H1 (cell line): ENCODE results near the gene DNAAF5. TPM values are rescaled to one million over a fixed set of nuclear protein-coding genes. Genes with fewer than 3 reads are reported as not detected.

Experiments used
- CTCF ChIA-PET: fragments of 300-600 bp; sonication (Branson Sonifier 250); formaldehyde crosslinking; loops from one replicate; lab custom pipeline; 2021; ENCODE audit not compliant: partially characterized antibody; lab: Charles Lee
- POLR2A ChIA-PET: fragments of 300-600 bp; sonication (Branson Sonifier 250); formaldehyde crosslinking; loops from one replicate; lab custom pipeline; 2021; ENCODE audit warnings: inconsistent platforms; ENCODE audit not compliant: partially characterized antibody; lab: Charles Lee
- DNase-seq, 2 experiments: peaks; one replicate each; pipeline versions ENCODE4 v3.0.0 to v3.0.0-alpha.2; 2010 to 2022; ENCODE audit warnings: low spot score in 2 of 2, low read depth in 1 of 2, mixed read lengths in 1 of 2
- FAIRE-seq: peaks from 2 replicates; lab custom pipeline; 2011; peaks lifted over from hg19 to GRCh38; lab: Jason Lieb, UNC
- H2AFZ ChIP-seq: 2 replicates; pipeline ENCODE4 v1.8.1; 2012; ENCODE audit warnings: low read length, inconsistent platforms
- H2AK5ac ChIP-seq: 2 replicates; pipeline ENCODE4 v1.6.1; 2013; ENCODE audit warnings: low read depth, low read length
- H2BK120ac ChIP-seq: replicated peaks from 2 replicates; pipeline ENCODE3; 2013; ENCODE audit warnings: low read depth, low read length, inconsistent platforms
- H2BK12ac ChIP-seq: 2 replicates; pipeline ENCODE4 v1.6.1; 2013; ENCODE audit warnings: low read depth, low read length
- H2BK15ac ChIP-seq: 2 replicates; pipeline ENCODE4 v1.6.1; 2013; ENCODE audit warnings: low read length
- H2BK20ac ChIP-seq: 2 replicates; pipeline ENCODE4 v1.6.1; 2013; ENCODE audit warnings: low read length
- H2BK5ac ChIP-seq: 2 replicates; pipeline ENCODE4 v1.6.1; 2013; ENCODE audit warnings: low read depth, low read length
- H3K14ac ChIP-seq: 2 replicates; pipeline ENCODE4 v1.6.1; 2013; ENCODE audit warnings: inconsistent platforms; ENCODE audit not compliant: insufficient read length
- H3K18ac ChIP-seq: 2 replicates; pipeline ENCODE4 v1.6.1; 2013; ENCODE audit warnings: low read length; ENCODE audit errors: extremely low read depth
- H3K23ac ChIP-seq: 2 replicates; pipeline ENCODE4 v1.6.1; 2013; ENCODE audit warnings: inconsistent platforms; ENCODE audit not compliant: insufficient read length
- H3K23me2 ChIP-seq: 2 replicates; pipeline ENCODE4 v1.6.1; 2013; ENCODE audit warnings: low read depth, low read length
- H3K27ac ChIP-seq: 2 replicates; pipeline ENCODE4 v1.6.1; 2011; ENCODE audit warnings: low read depth, low read length, inconsistent platforms
- H3K27me3 ChIP-seq, 4 experiments: replicated peaks in 1 of 4; 1 replicate in 1 of 4; 2 replicates in 3 of 4; pipeline versions ENCODE4 v1.6.1 to v1.8.1; 2011 to 2013; ENCODE audit warnings: low read length in 3 of 4, mild to moderate bottlenecking in 3 of 4, inconsistent platforms in 2 of 4, mixed read lengths in 2 of 4, moderate library complexity in 1 of 4; ENCODE audit not compliant: control insufficient read depth in 3 of 4, insufficient read depth in 3 of 4; ENCODE audit errors: extremely low read depth in 1 of 4
- H3K36me3 ChIP-seq, 4 experiments: 2 replicates each; pipeline versions ENCODE4 v1.6.1 to v1.8.1; 2011 to 2013; ENCODE audit warnings: mild to moderate bottlenecking in 4 of 4, low read length in 3 of 4, moderate library complexity in 2 of 4, control low read depth in 1 of 4, inconsistent platforms in 1 of 4; ENCODE audit not compliant: insufficient read depth in 4 of 4, control insufficient read depth in 2 of 4
- H3K4ac ChIP-seq: replicated peaks from 2 replicates; pipeline ENCODE3; 2013; ENCODE audit warnings: low read length, low read depth, mixed read lengths, inconsistent platforms; ENCODE audit not compliant: insufficient read length
- H3K4me1 ChIP-seq, 4 experiments: replicated peaks in 1 of 4; 1 replicate in 1 of 4; 2 replicates in 3 of 4; pipeline versions ENCODE4 v1.6.1 to v1.8.1; 2011 to 2013; ENCODE audit warnings: low read length in 3 of 4, inconsistent platforms in 2 of 4, mixed read lengths in 1 of 4; ENCODE audit not compliant: insufficient read depth in 4 of 4, control insufficient read depth in 3 of 4
- H3K4me2 ChIP-seq, 2 experiments: 2 replicates each; pipeline versions ENCODE4 v1.6.1 to v1.8.1; 2011 to 2013; ENCODE audit warnings: low read depth in 2 of 2, low read length in 2 of 2, control low read depth in 1 of 2, inconsistent platforms in 1 of 2, mild to moderate bottlenecking in 1 of 2; ENCODE audit not compliant: insufficient read depth in 1 of 2
- H3K4me3 ChIP-seq, 4 experiments: fragments of 200-600, 300-600 bp in 1 of 4; sonication (generic), shearing (Covaris generic), sonication (Bioruptor Twin) in 1 of 4; 2 replicates each; pipeline versions ENCODE4 v1.5.1 to v1.8.1; 2011 to 2016; ENCODE audit warnings: low read length in 4 of 4, low read depth in 3 of 4, control low read depth in 2 of 4, inconsistent platforms in 2 of 4, mild to moderate bottlenecking in 2 of 4, mixed read lengths in 1 of 4, moderate library complexity in 1 of 4; ENCODE audit not compliant: insufficient read depth in 2 of 4; ENCODE audit errors: extremely low read depth in 1 of 4
- H3K56ac ChIP-seq: replicated peaks from 2 replicates; pipeline ENCODE3; 2013; ENCODE audit warnings: low read depth, mild to moderate bottlenecking, mixed read lengths, low read length, inconsistent platforms; ENCODE audit not compliant: insufficient read length
- H3K79me1 ChIP-seq: 2 replicates; pipeline ENCODE4 v1.6.1; 2013; ENCODE audit warnings: low read depth, low read length, control low read depth
- H3K79me2 ChIP-seq, 2 experiments: 2 replicates each; pipeline versions ENCODE4 v1.6.1 to v1.8.1; 2012 to 2013; ENCODE audit warnings: low read length in 2 of 2, mild to moderate bottlenecking in 2 of 2, inconsistent platforms in 1 of 2; ENCODE audit not compliant: insufficient read depth in 2 of 2, control insufficient read depth in 1 of 2
- H3K9ac ChIP-seq, 4 experiments: replicated peaks in 1 of 4; 1 replicate in 1 of 4; 2 replicates in 3 of 4; pipeline versions ENCODE4 v1.6.1 to v1.8.1; 2011 to 2013; ENCODE audit warnings: low read depth in 3 of 4, low read length in 3 of 4, control low read depth in 2 of 4, mild to moderate bottlenecking in 2 of 4, moderate library complexity in 2 of 4, inconsistent platforms in 1 of 4; ENCODE audit errors: extremely low read depth in 1 of 4
- H3K9me3 ChIP-seq, 2 experiments: 2 replicates each; pipeline versions ENCODE4 v1.6.1 to v1.8.1; 2012 to 2013; ENCODE audit warnings: mild to moderate bottlenecking in 2 of 2, moderate library complexity in 2 of 2, control low read depth in 1 of 2, inconsistent platforms in 1 of 2, low read depth in 1 of 2, low read length in 1 of 2, mixed read lengths in 1 of 2; ENCODE audit not compliant: insufficient read depth in 2 of 2
- H4K20me1 ChIP-seq, 2 experiments: replicated peaks in 1 of 2; 2 replicates each; pipeline versions ENCODE3 to v1.8.1; 2011 to 2013; ENCODE audit warnings: inconsistent platforms in 2 of 2, low read length in 2 of 2, mild to moderate bottlenecking in 1 of 2; ENCODE audit not compliant: insufficient read depth in 2 of 2, control insufficient read depth in 1 of 2
- H4K5ac ChIP-seq: 2 replicates; pipeline ENCODE4 v1.6.1; 2013; ENCODE audit warnings: low read length, low read depth, mixed read lengths, inconsistent platforms; ENCODE audit not compliant: insufficient read length
- H4K8ac ChIP-seq: 2 replicates; pipeline ENCODE4 v1.8.0; 2013; ENCODE audit warnings: mild to moderate bottlenecking, moderate library complexity, low read length, inconsistent platforms; ENCODE audit not compliant: insufficient read depth; ENCODE audit errors: extremely low read depth
- H4K91ac ChIP-seq: replicated peaks from 2 replicates; pipeline ENCODE3; 2013; ENCODE audit warnings: low read length, mixed read lengths, inconsistent platforms; ENCODE audit not compliant: insufficient read length
- CHD2 ChIP-seq: IDR thresholded peaks from 2 replicates; pipeline ENCODE4 v1.6.1; 2012; ENCODE audit warnings: low read length, improper control_type of control experiment
- EZH2 ChIP-seq: fragments of 200-600 bp; sonication (generic); IDR thresholded peaks from 2 replicates; pipeline ENCODE4 v1.7.1; 2012; ENCODE audit warnings: low read depth, mild to moderate bottlenecking, moderate library complexity, low read length, inconsistent platforms; ENCODE audit not compliant: severe bottlenecking
- HDAC2 ChIP-seq, 2 experiments: fragments of 300-600 bp in 1 of 2; sonication (generic) in 1 of 2; IDR thresholded peaks; 2 replicates each; pipeline ENCODE4 v1.6.1; 2011 to 2012; ENCODE audit warnings: low read depth in 2 of 2, low read length in 2 of 2, mild to moderate bottlenecking in 2 of 2, moderate library complexity in 2 of 2, borderline replicate concordance in 1 of 2, inconsistent platforms in 1 of 2
- NANOG ChIP-seq: IDR thresholded peaks from 2 replicates; pipeline ENCODE4 v1.6.1; 2011; ENCODE audit warnings: low read length, low read depth, mild to moderate bottlenecking, inconsistent platforms; ENCODE audit not compliant: insufficient read depth, poor library complexity, severe bottlenecking
- YY1 ChIP-seq: IDR thresholded peaks from 2 replicates; pipeline ENCODE4 v1.6.1; 2011; ENCODE audit warnings: low read depth, mild to moderate bottlenecking, low read length
- WGBS, 2 experiments: shearing (Covaris generic) in 1 of 2; methylation state at CpG; one replicate each; pipeline versions ENCODE4 v1.1.6 to v1.1.7; 2013 to 2015; ENCODE audit warnings: low lambda C conversion rate in 2 of 2, mixed read lengths in 2 of 2, inconsistent platforms in 1 of 2, low coverage in 1 of 2, missing lambda C conversion rate in 1 of 2; ENCODE audit not compliant: insufficient replicate concordance in 2 of 2, insufficient coverage in 1 of 2, insufficient read length in 1 of 2; ENCODE audit errors: extremely low coverage in 1 of 2, missing lambda C conversion rate in 1 of 2; 5-methylcytosine and 5-hydroxymethylcytosine counted together
- polyA plus RNA-seq, 7 experiments: library from polyadenylated mRNA; depleted of rRNA in 3 of 7; stranded (reverse) in 5 of 7; unstranded in 2 of 7; fragments of >200 nt in 5 of 7; fragments of 200-250 nt in 2 of 7; gene quantifications; 1 replicate in 5 of 7; 2 replicates in 1 of 7; 4 replicates in 1 of 7; pipeline versions ENCODE4 v1.2.1 to v1.2.3, GENCODE V29; 2011 to 2013; ENCODE audit warnings: missing spikeins in 2 of 7, mixed read lengths in 2 of 7
- total RNA-seq: library from RNA; stranded (reverse); fragmentation: NEBNext Ultra II Directional; extraction: Animal tissue kit (Norgen Biotek cat#: 25700); gene quantifications from 2 replicates; pipeline ENCODE4 v1.2.1, GENCODE V29; 2021

Gene DNAAF5
- total and polyA plus RNA-seq, 2 of the 8 experiments (the other 6 are each of a cell fraction or from before 2014, with no cell fraction given), result 55.1 to 95.9 TPM

DNA sequence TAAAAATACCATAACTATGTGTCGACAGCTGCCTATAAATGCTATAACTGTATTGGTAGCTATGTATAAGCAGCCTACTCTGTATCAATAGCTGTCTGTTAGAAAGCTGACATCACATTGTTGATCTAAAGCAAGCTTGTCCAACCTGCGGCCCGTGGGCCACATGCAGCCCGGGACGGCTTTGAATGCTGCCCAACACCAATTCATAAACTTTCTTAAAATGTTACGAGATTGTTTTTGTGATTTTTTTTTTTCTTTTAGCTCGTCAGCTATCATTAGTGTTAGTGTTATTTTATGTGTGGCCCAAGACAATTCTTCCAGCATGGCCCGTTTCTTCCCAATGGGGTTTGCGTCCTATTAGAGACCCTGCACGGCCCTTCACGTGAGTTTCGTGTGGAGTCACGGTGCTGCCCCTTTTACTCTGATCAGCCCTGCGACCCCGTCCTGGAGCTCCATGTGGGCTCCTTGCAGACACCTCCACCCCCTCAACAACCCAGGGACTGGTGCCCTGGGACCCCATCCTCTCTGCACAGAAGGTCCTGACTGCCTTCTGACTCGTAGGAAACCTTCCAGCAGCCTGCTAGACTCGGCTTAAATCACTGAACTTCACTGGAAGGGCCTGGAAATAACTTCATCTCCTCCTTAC is 5.1 kb downstream of the DNAAF5 start:
- Histone ChIP-seq H4K5ac (no peak overlapping the region), H3K23me2 (peaks cover 3% of the 10 kb centered on the region; the same call in 1 of the 2 replicates), H2BK20ac (no peak overlapping the region), H2BK120ac (no peak overlapping the region), H3K23ac (no peak overlapping the region), H3K56ac (no peak overlapping the region), H3K9me3 (peaks cover 9 to 16% of the 10 kb centered on the region in 2 experiments; a peak in 3 of 4 replicates), H4K20me1 (peaks cover 2 to 5% of the 10 kb centered on the region in 2 experiments), H2BK5ac (no peak overlapping the region; the same call in 1 of the 2 replicates), H3K36me3 (peaks cover 0 to 23% (median 17%) of the 10 kb centered on the region in 4 experiments; a peak in 6 of 8 replicates), H2AK5ac (no peak overlapping the region), H2BK12ac (no peak overlapping the region), H3K18ac (no peak overlapping the region), H3K4ac (no peak overlapping the region), H4K91ac (no peak overlapping the region), H2BK15ac (no peak overlapping the region), H3K14ac (no peak overlapping the region), H3K4me3 (no peak overlapping the region), H3K27me3 (no peaks in the 10 kb centered on the region), H3K9ac (no peak overlapping the region), H3K4me1 (peaks cover 0 to 12% (median 3%) of the 10 kb centered on the region in 4 experiments; a peak in 5 of 7 replicates), H3K79me1 (peaks cover 16% of the 10 kb centered on the region), H4K8ac (no peak overlapping the region), H3K27ac (no peak overlapping the region), H2AFZ (no peak overlapping the region), H3K4me2 (no peak overlapping the region), H3K79me2 (peaks cover 13 to 84% of the 10 kb centered on the region in 2 experiments)
- WGBS, 2 experiments, result 92% methylated on average over 17 of the region's 17 CpGs; no CpG with 5 or more reads in 1 of the 2 experiments
- ChIA-PET CTCF (interaction anchor here (0.6 to 2.1 kb wide), 16 partner anchors 10 to 410 kb away, joined by 3 to 11 read pairs (median 3); no protein-coding TSS in a partner anchor), POLR2A (interaction anchor here (1.7 kb wide), 1 partner anchor 9 kb away, joined by 7 read pairs; no protein-coding TSS in a partner anchor)
- no peak for FAIRE-seq
- TF ChIP-seq EZH2, result no peak
- TF ChIP-seq NANOG, result no peak
- TF ChIP-seq CHD2, result no peak
- TF ChIP-seq HDAC2 (IDR thresholded peaks at IDR 0.05; ENCODE audit: borderline replicate concordance in 1 of 2, low read depth in 2 of 2, low read length in 2 of 2), result no peak
- no peak for TF ChIP-seq YY1
- no peak for DNase-seq
